Retina (tissue), 1 donor: Measurements from ENCODE around the gene GPR107.
A peak's percentile ranks its signal among the peaks of the same experiment; 100 is the strongest.
"Not testable (repeated sequence)": the region's sequence is repeated elsewhere in the genome, so short reads cannot be mapped to it uniquely, and the experiment has no call there.

Source experiments
- DNase-seq: peaks from one replicate; pipeline ENCODE4 v3.0.0-alpha.2; 2016

The GPR107 gene

DNA sequence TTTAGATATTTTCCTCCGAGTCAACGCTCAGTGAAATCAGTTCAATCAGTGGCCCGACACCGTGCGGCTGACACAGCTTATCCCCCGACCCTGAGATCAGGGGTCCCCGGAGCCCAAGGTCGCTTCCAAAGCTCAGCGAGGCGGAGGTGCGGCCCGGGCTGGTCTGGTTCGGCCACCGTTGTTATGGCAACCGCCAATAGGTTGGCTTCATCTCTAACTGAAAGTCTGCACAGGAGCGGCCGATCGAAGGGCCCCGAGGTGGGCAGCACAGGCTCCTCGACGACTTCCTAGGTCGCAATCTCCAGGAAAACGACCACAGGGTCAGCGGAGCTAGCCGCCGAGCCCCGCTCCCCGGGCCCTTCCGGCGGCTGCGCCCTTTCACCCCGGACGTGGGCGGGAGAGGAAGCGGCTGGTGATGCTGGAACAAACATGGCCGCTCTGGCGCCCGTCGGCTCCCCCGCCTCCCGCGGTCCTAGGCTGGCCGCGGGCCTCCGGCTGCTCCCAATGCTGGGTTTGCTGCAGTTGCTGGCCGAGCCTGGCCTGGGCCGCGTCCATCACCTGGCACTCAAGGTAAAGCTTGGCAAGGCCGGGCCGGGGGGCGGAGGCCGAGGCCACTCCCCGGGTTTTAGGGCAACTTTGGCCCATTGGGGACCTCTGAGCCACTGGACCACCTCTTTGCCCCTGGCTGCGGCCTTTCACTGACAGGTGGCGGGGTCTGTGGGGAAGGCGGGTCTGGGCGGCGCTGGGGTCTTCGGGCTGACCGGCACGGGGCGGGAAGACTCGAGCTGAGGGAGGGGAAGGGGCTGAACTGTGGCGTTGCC is at the start of gene GPR107:
Gene GPR107, plus strand, starts transcription at position 403 of the 821 bp plus-strand sequence. Its CDS starts 27 bp downstream, at position 430.
- DNase-seq = peak; percentile 95

DNA sequence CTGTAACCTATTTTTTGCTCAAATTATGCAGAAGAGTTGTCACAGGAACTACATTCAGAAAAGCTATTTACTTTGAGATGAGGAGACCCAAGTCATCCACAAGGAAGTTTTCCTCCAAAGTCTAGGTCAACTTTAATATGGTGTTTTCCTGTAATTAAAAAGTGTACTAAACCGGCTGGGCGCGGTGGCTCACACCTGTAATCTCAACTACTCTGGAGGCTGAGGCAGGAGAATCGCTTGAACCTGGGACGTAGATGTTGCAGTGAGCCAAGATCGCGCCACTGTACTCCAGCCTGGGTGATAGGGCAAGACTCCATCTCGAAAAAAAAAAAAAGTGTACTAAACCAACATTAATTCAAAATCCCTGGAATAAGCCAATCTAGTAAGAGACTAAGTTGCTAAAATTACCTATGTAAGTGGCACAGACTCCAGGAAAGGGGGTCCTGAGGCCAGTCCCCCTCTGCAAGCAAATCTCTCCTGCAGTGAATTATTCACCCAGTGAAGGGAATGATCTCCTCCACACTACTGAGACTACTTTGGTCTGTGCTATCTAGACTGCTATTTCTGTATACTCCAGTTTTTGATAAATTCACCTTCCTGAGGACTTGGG is 49.7 kb upstream of the GPR107 start:
- no peak for DNase-seq

DNA sequence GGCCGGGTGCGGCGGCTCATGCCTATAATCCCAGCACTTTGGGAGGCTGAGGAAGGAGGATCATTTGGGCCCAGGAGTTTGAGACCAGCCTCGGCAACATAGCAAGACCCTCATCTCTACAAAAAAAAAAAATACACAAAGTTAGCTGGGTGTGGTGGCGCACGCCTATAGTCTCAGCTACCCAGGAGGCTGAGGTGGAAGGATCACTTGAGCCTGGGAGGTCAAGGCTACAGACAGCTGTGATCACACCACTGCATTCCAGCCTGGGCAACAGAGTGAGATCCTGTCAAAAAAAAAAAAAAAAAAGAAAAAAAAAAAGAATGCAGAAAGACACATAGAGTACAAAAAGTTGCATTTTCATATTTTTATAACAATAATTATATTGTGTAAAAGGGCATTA is 46.8 kb upstream of the GPR107 start:
- not testable (repeated sequence) for DNase-seq

DNA sequence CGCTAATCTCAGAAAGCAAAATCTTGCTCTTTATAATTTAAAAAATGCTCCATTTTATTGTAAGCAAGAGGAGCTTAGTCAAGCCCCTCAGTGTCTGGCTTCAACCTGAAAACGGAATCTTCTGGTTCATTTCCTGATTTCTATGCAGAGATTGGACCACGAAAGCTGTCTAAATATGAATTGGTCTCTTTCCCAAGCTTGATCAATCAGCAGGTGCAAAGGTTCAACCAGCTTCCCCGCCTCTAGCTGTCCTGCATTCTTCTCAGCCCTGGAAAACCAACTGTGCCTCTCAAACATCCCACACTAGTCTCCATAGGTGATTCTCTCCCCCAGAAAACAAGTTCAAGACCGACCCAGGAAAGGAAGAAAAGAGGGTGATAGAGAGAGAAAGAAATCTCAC is 45.2 kb upstream of the GPR107 start:
- no peak for DNase-seq

GRCh38 chr9:130009546-130009945 is 44.2 kb upstream of the GPR107 start:
- DNase-seq = not testable (repeated sequence)

DNA sequence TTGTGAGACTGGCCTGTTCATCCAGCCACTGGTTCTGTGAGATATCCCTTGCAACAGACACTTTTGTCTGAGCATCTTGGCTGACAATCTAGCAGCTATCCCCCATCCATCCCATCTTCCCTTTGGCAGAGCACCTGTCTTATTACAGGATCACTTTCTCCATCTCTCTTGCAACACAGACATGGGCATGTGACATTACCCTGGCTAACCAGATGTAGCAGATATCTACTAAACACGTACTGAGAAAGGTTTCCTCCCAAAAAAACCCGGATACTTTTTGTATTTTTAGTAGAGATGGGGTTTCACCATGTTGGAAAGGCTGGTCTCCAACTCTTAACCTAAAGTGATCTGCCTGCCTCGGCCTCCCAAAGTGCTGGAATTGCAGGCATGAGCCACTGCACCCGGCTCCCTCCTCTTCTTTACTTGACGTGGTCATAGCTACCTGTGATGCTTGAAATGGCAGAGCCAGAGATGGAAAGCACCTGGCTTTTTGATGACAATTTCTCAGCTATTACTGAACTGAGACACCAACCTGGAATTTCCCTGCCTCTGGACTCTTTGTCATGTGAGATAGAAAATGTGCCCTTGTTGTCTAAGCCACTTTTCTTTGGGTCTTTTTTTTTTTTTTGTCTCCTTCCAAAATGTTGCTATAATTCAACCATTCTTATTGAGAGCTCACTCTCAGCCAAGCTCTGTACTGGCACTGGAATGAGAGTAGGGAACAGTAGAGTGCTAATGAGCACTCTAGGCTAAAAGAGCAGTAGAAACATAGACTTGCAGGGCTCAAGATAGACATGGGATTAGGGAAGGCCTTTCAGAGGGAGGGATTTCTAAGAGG is 43.3 kb upstream of the GPR107 start:
- DNase-seq = no peak

GRCh38 chr9:130013326-130013725 is 40.4 kb upstream of the GPR107 start:
- no peak for DNase-seq

DNA sequence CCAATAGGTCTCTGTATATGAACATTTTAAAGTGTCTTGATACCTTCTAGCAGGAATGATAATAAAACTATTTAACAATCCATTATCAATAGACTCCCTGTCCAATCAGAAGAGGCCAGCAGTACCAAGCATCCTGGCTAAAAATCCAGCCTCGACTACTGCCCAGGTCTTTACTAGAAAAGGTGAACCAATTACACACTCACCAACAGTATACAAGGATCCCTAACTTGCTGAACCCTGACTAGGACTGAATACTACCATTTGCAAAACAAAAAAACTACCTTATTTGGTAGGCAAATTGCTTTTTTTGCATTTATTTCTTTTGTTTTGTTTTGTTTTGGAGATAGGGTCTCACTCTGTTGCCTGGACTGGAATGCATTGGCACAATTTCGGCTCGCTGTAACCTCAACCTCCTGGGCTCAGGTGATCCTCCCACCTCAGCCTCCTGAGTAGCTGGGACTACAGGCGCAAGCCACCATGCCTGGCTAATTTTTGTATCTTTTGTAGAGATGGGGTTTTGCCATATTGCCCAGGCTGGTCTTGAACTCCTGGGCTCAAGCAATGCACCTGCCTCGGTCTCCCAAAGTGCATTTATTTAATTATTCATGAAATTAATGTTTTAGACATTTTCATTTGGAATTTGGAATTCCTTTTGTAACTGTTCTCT is 38.2 kb upstream of the GPR107 start:
- no peak for DNase-seq

GRCh38 chr9:130017076-130017475 is 36.6 kb upstream of the GPR107 start:
- DNase-seq = no peak

DNA sequence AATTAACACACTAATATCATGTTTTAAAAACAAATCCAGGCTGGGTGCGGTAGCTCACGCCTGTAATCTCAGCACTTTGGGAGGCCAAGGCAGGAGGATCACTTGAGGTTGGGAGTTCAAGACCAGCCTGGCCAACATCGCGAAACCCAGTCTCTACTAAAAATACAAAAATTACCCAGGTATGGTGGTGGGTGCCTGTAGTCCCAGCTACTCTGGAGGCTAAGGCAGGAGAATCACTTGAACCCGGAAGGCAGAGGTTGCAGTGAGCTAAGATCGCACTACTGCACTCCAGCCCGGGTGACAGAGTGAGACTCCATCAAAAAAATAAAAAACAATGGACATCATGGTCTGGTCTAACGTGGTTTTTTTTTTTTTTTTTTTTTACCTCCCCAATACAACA is 36.2 kb upstream of the GPR107 start:
- not testable (repeated sequence) for DNase-seq

GRCh38 chr9:130018265-130018664 is 35.4 kb upstream of the GPR107 start:
- no peak for DNase-seq

DNA sequence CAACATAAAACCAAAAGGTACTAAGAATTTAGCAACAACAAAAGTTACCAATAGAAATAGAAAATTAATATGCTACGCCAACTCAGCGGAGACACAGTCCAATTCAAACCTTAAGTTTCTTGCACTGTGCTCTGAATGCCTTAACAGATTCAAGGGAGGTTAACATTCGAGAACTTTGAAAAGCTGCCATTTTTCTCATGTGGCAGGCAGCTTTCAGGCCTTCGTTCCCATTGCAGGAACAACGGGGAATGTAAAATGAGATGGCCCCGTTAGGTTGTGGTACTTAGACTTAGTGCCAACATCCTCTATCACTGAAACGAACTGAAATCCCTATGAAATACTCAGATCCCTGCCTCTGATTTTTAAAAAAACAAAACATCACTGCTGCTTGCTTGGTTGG is 33.1 kb upstream of the GPR107 start:
- no peak for DNase-seq

- no peak for DNase-seq
Observed at GRCh38 chr9:130021123-130021522, 32.6 kb upstream of the GPR107 start.

- DNase-seq = not testable (repeated sequence)
Observed at GRCh38 chr9:130021842-130022241, 31.9 kb upstream of the GPR107 start.

DNA sequence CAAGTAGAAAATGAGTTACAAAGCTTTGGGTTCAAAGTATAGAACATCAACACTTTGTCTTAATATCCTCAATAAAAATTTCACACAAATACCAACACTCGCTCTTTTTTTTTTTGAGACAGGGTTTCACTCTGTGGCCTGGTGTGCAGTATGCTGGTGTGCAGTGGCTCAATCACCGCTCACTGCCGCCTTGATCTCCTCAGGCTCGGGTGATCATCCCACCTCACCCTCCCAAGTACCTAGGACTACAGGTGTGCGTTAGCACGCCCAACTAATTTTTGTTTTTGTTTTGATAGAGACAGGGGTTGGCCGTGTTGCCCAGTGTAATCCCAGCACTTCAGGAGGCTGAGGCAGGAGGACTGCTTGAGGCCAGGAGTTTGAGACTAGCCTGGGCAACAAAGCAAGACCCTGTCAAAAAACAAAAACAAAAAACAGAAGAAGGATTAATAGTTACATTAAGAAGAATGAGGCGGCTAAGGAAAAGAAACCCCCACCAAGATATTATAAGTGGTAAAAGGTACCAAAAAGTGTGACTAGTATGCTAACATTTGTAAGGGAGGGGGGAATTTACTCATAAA is 31.1 kb upstream of the GPR107 start:
- DNase-seq = no peak

DNA sequence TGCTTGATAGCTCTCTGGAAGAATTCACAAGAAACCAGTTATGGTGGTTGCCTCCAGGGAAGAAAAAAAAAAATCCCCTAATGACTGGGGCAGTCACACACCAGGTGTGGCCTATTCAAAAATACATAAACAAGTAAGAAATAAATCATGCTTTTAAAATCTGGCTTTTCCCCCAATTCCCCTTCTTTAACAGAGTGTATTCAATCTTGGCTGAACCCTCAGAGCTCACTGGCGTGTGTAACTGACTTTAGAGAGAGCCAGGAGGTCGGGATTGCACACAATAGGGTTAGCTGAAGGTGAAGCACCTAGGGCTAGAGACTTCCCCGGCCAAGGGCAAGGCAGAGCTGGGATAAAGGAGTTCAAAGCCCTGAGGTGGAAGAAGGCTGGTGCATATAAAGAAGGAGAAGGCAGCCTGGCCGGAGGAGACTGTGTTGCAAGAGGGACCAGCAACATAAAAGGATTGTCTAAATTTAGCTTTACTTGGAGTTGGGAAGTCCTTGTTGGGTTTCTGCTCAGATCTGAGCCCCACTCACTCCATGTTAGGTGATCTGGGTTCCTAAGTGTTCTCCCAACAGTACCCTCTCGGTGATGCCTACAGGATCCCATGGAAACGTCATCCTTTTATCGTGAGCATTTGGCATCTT is 30.4 kb upstream of the GPR107 start:
- no peak for DNase-seq

DNA sequence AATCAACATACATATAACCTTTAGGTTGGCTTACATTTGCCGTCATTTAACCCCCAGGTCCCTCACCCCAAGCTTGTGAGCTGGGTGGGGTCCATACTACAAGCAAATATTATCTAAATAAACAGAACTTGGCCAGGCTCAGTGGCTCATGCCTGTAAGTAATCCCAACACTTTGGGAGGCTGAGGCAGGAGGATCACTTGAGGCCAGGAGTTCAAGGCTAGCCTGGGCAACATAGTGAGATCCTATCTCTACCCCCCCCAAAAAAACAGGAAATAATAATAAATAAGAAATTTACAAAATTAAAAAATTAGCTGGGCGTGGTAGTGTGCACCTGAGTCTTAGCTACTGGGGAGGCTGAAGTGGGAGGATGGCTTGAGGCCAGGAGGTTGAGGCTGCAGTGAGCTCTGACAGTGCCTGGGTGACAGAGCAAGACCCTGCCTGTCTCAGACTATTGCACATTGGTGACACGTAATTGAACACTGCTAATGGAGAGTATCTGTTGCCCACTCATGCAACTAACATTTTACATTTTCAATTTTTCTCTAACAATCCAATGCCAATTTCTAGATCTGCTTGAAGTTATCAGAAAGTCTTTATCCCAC is 29.6 kb upstream of the GPR107 start:
- DNase-seq = no peak

DNA sequence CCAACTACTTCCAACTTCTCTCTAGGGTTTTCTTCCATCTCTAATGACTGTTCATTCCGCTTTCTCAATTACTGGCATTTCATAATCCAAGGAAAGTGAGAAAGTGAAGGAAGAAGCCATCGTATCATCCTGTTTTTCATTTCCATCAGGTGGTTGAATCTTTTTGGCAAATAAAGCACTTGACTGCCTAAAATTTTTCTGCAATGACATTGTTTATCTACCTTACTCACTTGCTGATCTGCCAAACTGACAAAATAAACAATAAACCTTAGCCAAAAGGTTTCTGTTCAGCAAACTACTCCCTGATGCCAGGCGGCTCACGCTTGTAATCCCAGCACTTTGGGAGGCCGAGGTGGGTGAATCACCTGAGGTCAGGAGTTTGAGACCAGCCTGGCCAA is 29.1 kb upstream of the GPR107 start:
- no peak for DNase-seq

DNA sequence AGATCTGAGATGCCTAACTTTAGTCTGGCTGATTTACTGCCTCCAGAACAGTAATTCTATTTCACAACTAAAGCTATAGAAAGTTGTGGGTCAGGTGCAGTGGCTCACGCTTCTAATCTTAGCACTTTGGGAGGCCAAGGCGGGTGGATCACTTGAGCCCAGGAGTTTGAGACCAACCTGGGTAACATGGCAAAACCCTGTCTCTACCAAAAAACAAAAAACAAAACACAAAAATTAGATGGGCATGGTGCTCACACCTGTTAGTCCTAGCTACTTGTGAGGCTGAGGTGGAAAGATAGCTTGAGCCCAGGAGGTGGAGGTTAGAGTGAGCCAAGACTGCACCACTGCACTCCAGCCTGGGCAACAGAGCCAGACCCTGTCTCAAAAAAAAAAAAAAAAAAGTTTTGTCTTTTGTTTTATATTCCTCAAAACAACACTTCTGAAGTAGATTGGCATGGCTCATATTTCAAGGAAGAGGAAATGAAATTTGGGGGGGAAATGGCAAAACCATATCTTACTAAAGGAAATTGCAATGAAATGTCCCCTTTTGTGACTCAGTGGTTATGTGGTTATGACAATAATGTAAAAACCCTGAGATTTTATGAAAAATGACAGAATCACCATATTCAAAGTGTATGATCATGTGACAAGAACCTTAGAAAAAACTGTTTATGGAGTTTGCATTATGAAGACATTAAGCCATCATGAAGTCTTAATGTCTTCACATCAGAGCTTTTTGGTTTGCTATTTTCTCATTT is 26.9 kb upstream of the GPR107 start:
- no peak for DNase-seq

- DNase-seq = no peak
Observed at GRCh38 chr9:130027533-130028365, 26.0 kb upstream of the GPR107 start.
